Osteoblast (primary cell): ENCODE measurements around the gene C6orf136. TPM values are rescaled to one million over a fixed set of nuclear protein-coding genes. Genes with fewer than 3 reads are reported as not detected.
"Not testable (repeated sequence)": the region's sequence is repeated elsewhere in the genome, so short reads cannot be mapped to it uniquely, and the experiment has no call there.

ENCODE experiments used
- DNase-seq: peaks from one replicate; pipeline ENCODE4 v3.0.0; 2011; ENCODE audit warnings: low spot score, mixed read lengths; ENCODE audit not compliant: insufficient read length; ENCODE audit errors: missing footprints
- H2AFZ ChIP-seq: 2 replicates; pipeline ENCODE4 v1.6.0; 2011; ENCODE audit warnings: mild to moderate bottlenecking, low read length
- H3K27ac ChIP-seq: 2 replicates; pipeline ENCODE4 v1.5.1; 2011; ENCODE audit warnings: mild to moderate bottlenecking, low read depth, low read length, moderate library complexity
- H3K27me3 ChIP-seq: 2 replicates; pipeline ENCODE4 v1.6.0; 2012; ENCODE audit warnings: mild to moderate bottlenecking, control low read depth, inconsistent platforms, low read length, moderate library complexity; ENCODE audit not compliant: insufficient read depth
- H3K36me3 ChIP-seq: 2 replicates; pipeline ENCODE4 v1.5.1; 2011; ENCODE audit warnings: mild to moderate bottlenecking, low read length, control low read depth, moderate library complexity; ENCODE audit not compliant: insufficient read depth
- H3K4me1 ChIP-seq: 2 replicates; pipeline ENCODE4 v1.5.1; 2011; ENCODE audit warnings: mild to moderate bottlenecking, low read length, control low read depth, moderate library complexity; ENCODE audit not compliant: insufficient read depth
- H3K4me2 ChIP-seq: 2 replicates; pipeline ENCODE4 v1.6.0; 2011; ENCODE audit warnings: mild to moderate bottlenecking, low read length; ENCODE audit not compliant: insufficient read depth
- H3K4me3 ChIP-seq: fragments of 200-600 bp; sonication (generic); 3 replicates; pipeline ENCODE4 v1.5.1; 2012; ENCODE audit warnings: mild to moderate bottlenecking, low read length, inconsistent platforms; ENCODE audit not compliant: insufficient read depth
- H3K79me2 ChIP-seq: 2 replicates; pipeline ENCODE4 v1.6.0; 2012; ENCODE audit warnings: mild to moderate bottlenecking, low read length, control low read depth, inconsistent platforms; ENCODE audit not compliant: insufficient read depth
- H3K9me3 ChIP-seq: 2 replicates; pipeline ENCODE4 v1.5.1; 2011; ENCODE audit warnings: low read depth, low read length, control low read depth
- H4K20me1 ChIP-seq: 2 replicates; pipeline ENCODE4 v1.6.0; 2012; ENCODE audit warnings: mild to moderate bottlenecking, low read length, control low read depth; ENCODE audit not compliant: insufficient read depth
- CTCF ChIP-seq: IDR thresholded peaks from 2 replicates; pipeline ENCODE4 v1.5.1; 2011; ENCODE audit warnings: mild to moderate bottlenecking, low read depth, low read length, moderate library complexity; ENCODE audit errors: extremely low read depth
- total RNA-seq: library from RNA; depleted of rRNA; stranded (reverse); fragments of >200 nt; gene quantifications from 2 replicates; pipeline ENCODE4 v1.2.3, GENCODE V29; 2012

Gene C6orf136
- total RNA-seq, 1 donor = 6.2 TPM

GRCh38 chr6:30654798-30655742 is 8.1 kb downstream of the C6orf136 start:
- H3K27me3 ChIP-seq = no peaks in the 10 kb centered on the region
- H4K20me1 ChIP-seq = no peaks in the 10 kb centered on the region
- H3K4me3 ChIP-seq = no peak overlapping the region
- no peak overlapping the region for H2AFZ ChIP-seq
- TF ChIP-seq CTCF = no peak
- no peaks in the 10 kb centered on the region for H3K4me1 ChIP-seq
- no peaks in the 10 kb centered on the region for H3K79me2 ChIP-seq
- H3K27ac ChIP-seq = no peak overlapping the region
- no peak overlapping the region for H3K4me2 ChIP-seq
- H3K36me3 ChIP-seq = peaks cover 83% of the 10 kb centered on the region
- DNase-seq = peak; percentile 37
- H3K9me3 ChIP-seq = no peaks in the 10 kb centered on the region

- Histone ChIP-seq H3K27me3 (no peaks in the 10 kb centered on the region), H3K4me3 (no peak overlapping the region), H3K9me3 (no peaks in the 10 kb centered on the region), H3K79me2 (no peaks in the 10 kb centered on the region), H3K27ac (no peak overlapping the region), H3K4me2 (no peak overlapping the region), H3K4me1 (no peaks in the 10 kb centered on the region), H3K36me3 (peaks cover 88% of the 10 kb centered on the region), H4K20me1 (no peaks in the 10 kb centered on the region), H2AFZ (no peak overlapping the region)
- no peak for TF ChIP-seq CTCF
- peak; percentile 45 for DNase-seq
Observed at GRCh38 chr6:30655743-30656094, 8.8 kb downstream of the C6orf136 start.

GRCh38 chr6:30656513-30656912 is 9.6 kb downstream of the C6orf136 start:
- TF ChIP-seq CTCF = no peak
- Histone ChIP-seq H4K20me1 (no peaks in the 10 kb centered on the region), H3K4me3 (no peak overlapping the region), H3K79me2 (no peaks in the 10 kb centered on the region), H3K9me3 (no peaks in the 10 kb centered on the region), H2AFZ (no peak overlapping the region), H3K27ac (no peak overlapping the region), H3K4me1 (no peaks in the 10 kb centered on the region), H3K36me3 (peaks cover 81% of the 10 kb centered on the region), H3K27me3 (no peaks in the 10 kb centered on the region), H3K4me2 (no peak overlapping the region)
- DNase-seq = peak; percentile 31

GRCh38 chr6:30657454-30657853 is 10.5 kb downstream of the C6orf136 start:
- no peak for TF ChIP-seq CTCF
- peaks cover 80% of the 10 kb centered on the region for H3K36me3 ChIP-seq
- H2AFZ ChIP-seq = no peak overlapping the region

GRCh38 chr6:30657922-30658321 is 11.0 kb downstream of the C6orf136 start:
- H3K4me1 ChIP-seq, DNase-seq, H2AFZ ChIP-seq, H3K9me3 ChIP-seq, H3K79me2 ChIP-seq, H3K27me3 ChIP-seq, H3K4me3 ChIP-seq, H4K20me1 ChIP-seq, H3K27ac ChIP-seq, H3K4me2 ChIP-seq: not testable (repeated sequence)
- peaks cover 81% of the 10 kb centered on the region for H3K36me3 ChIP-seq

More at GRCh38 chr6:30657454-30657853, 10.5 kb downstream of the C6orf136 start:
- Histone ChIP-seq H3K4me1 (no peaks in the 10 kb centered on the region), H3K9me3 (no peaks in the 10 kb centered on the region), H3K79me2 (no peaks in the 10 kb centered on the region), H3K4me3 (no peak overlapping the region), H3K27me3 (no peaks in the 10 kb centered on the region), H3K4me2 (no peak overlapping the region), H3K27ac (no peak overlapping the region), H4K20me1 (no peaks in the 10 kb centered on the region)
- DNase-seq = no peak
